ENCODE measurements around the gene SLC27A5. TPM values are rescaled to one million over a fixed set of nuclear protein-coding genes. Genes with fewer than 3 reads are reported as not detected.

Gene SLC27A5
- total and polyA plus RNA-seq, 2 donors from 2014 or later, result 10.8 to 41.5 TPM

- Histone ChIP-seq H3K4me1 (ENCODE audit: control insufficient read depth in 2 of 3, insufficient read depth in 2 of 3, low read depth in 1 of 3, low read length in 3 of 3) (peaks cover under 1 to 27% (median 12%) of the 10 kb centered on the region in 3 donors), H3K4me3 (ENCODE audit: low read length in 3 of 3) (no peak overlapping the region), H3K27ac (ENCODE audit: low read depth in 2 of 2, low read length in 2 of 2) (no peak overlapping the region), H3K27me3 (ENCODE audit: control insufficient read depth, insufficient read depth, low read length) (no peaks in the 10 kb centered on the region), H3K36me3 (ENCODE audit: control insufficient read depth in 2 of 3, insufficient read depth in 3 of 3, low read length in 3 of 3) (peaks cover 16 to 61% (median 48%) of the 10 kb centered on the region in 3 donors), H3K9ac (ENCODE audit: low read length in 3 of 3) (no peak overlapping the region), H3K9me3 (ENCODE audit: control insufficient read depth in 2 of 3, insufficient read depth in 1 of 3, low read length in 3 of 3) (no peaks in the 10 kb centered on the region)
- FAIRE-seq (no peak), DNase-seq (no peak)
- TF ChIP-seq, protein P1, sequence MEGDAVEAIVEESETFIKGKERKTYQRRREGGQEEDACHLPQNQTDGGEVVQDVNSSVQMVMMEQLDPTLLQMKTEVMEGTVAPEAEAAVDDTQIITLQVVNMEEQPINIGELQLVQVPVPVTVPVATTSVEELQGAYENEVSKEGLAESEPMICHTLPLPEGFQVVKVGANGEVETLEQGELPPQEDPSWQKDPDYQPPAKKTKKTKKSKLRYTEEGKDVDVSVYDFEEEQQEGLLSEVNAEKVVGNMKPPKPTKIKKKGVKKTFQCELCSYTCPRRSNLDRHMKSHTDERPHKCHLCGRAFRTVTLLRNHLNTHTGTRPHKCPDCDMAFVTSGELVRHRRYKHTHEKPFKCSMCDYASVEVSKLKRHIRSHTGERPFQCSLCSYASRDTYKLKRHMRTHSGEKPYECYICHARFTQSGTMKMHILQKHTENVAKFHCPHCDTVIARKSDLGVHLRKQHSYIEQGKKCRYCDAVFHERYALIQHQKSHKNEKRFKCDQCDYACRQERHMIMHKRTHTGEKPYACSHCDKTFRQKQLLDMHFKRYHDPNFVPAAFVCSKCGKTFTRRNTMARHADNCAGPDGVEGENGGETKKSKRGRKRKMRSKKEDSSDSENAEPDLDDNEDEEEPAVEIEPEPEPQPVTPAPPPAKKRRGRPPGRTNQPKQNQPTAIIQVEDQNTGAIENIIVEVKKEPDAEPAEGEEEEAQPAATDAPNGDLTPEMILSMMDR (IDR thresholded peaks at IDR 0.05; ENCODE audit: borderline replicate concordance, extremely low read depth, insufficient read depth), result no peak
- intact Hi-C loops (cut with DNase I), result no loop called here
These were observed 39.3 kb upstream of the SLC27A5 start for GRCh38 chr19:58551123-58551497.

GRCh38 chr19:58550362-58551122, 38.8 kb upstream of the SLC27A5 start:
- H3K27ac ChIP-seq (ENCODE audit: low read depth in 2 of 2, low read length in 2 of 2), result no peak overlapping the region
- H3K27me3 ChIP-seq (ENCODE audit: control insufficient read depth, insufficient read depth, low read length), result no peaks in the 10 kb centered on the region
- FAIRE-seq (no peak), DNase-seq (peak in 1 of 5 donors; percentile 50)
- no peak overlapping the region for H3K4me3 ChIP-seq (ENCODE audit: low read length in 3 of 3)
- H3K36me3 ChIP-seq (ENCODE audit: control insufficient read depth in 2 of 3, insufficient read depth in 3 of 3, low read length in 3 of 3), result peaks cover 16 to 66% (median 47%) of the 10 kb centered on the region in 3 donors
- intact Hi-C loops (cut with DNase I), result no loop called here
- H3K9me3 ChIP-seq (ENCODE audit: control insufficient read depth in 2 of 3, insufficient read depth in 1 of 3, low read length in 3 of 3), result no peaks in the 10 kb centered on the region
- TF ChIP-seq, protein P1 (IDR thresholded peaks at IDR 0.05; ENCODE audit: borderline replicate concordance, extremely low read depth, insufficient read depth), result no peak
- H3K9ac ChIP-seq (ENCODE audit: low read length in 3 of 3), result no peak overlapping the region
- H3K4me1 ChIP-seq (ENCODE audit: control insufficient read depth in 2 of 3, insufficient read depth in 2 of 3, low read depth in 1 of 3, low read length in 3 of 3), result peaks cover 2 to 32% (median 17%) of the 10 kb centered on the region in 3 donors

DNA sequence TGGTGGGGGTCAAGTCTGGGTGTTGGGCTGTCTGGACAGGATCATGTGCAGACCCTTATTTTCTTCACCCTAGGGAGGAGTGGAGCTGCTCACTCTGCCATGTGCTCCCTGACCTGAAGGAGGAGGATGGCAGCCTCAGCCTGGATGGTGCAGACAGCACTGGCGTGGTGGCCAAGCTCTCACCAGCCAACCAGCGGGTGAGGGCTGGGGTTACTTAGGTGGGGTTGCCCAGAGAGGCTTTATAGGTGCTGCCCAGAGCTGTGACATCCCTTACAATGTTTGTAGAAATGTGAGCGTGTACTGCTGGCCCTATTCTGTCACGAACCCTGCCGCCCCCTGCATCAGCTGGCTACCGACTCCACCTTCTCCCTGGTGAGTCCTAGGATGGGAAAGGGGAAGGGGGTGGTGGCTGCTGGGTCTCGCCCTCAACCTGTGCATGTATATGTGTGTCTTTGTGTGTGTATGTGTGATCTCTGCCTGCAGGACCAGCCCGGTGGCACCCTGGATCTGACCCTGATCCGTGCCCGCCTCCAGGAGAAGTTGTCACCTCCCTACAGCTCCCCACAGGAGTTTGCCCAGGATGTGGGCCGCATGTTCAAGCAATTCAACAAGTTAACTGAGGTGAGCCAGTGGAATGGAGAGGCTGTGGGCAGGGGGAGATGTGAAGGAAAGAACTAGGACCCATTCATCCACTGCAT, 38.0 kb upstream of the SLC27A5 start:
- TF ChIP-seq, protein P1 (IDR thresholded peaks at IDR 0.05; ENCODE audit: borderline replicate concordance, extremely low read depth, insufficient read depth), result no peak
- Histone ChIP-seq H3K9ac (ENCODE audit: low read length in 3 of 3) (no peak overlapping the region), H3K4me3 (ENCODE audit: low read length in 3 of 3) (no peak overlapping the region), H3K36me3 (ENCODE audit: control insufficient read depth in 2 of 3, insufficient read depth in 3 of 3, low read length in 3 of 3) (peaks cover 16 to 67% (median 47%) of the 10 kb centered on the region in 3 donors), H3K27ac (ENCODE audit: low read depth in 2 of 2, low read length in 2 of 2) (no peak overlapping the region), H3K4me1 (ENCODE audit: control insufficient read depth in 2 of 3, insufficient read depth in 2 of 3, low read depth in 1 of 3, low read length in 3 of 3) (peaks cover 2 to 31% (median 17%) of the 10 kb centered on the region in 3 donors), H3K27me3 (ENCODE audit: control insufficient read depth, insufficient read depth, low read length) (no peaks in the 10 kb centered on the region), H3K9me3 (ENCODE audit: control insufficient read depth in 2 of 3, insufficient read depth in 1 of 3, low read length in 3 of 3) (no peaks in the 10 kb centered on the region)
- FAIRE-seq (no peak), DNase-seq (peak in 1 of 5 donors; percentile 64)
- intact Hi-C loops (cut with DNase I), result no loop called here

Data from kidney (tissue), 14 donors.